ENCODE measurements around the gene AMBP. TPM values are rescaled to one million over a fixed set of nuclear protein-coding genes. Genes with fewer than 3 reads are reported as not detected.

Gene AMBP
- total and polyA plus RNA-seq, 2 of the 13 experiments (the other 11 are each of a cell fraction or from before 2014, with no cell fraction given): 1,510 to 2,580 TPM

DNA sequence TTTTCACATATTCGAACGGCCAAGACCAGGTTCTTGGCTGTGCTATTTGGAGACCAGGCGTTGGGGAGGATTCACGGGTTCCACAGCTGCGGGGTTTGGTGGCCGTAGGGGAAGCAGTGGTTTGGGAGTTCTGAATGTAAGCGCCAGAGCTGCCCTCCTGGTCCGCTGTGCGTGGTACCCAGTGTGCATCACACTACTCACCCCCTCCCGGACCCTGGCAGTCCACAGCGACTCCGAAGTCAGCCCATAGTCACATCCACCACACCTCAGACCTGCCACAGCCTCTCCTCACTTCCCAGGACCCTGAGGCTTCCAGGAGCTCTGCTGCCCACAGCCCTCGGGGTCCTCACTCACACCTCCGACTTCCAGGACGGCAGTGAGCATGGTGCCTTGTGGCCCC lies 26.8 kb downstream of the AMBP start:
- FAIRE-seq (no peak), DNase-seq (ENCODE audit: low spot score) (no peak), ATAC-seq (no peak)
- no peak overlapping the region for H2AFZ ChIP-seq (ENCODE audit: low read length)
- 69% methylated on average over 14 of the region's 15 CpGs for WGBS (ENCODE audit: low lambda C conversion rate)
- no peak overlapping the region for H3K9ac ChIP-seq (ENCODE audit: insufficient read depth, low read depth, low read length)
- H3K36me3 ChIP-seq (replicated peaks in 1 of 2; ENCODE audit: control insufficient read depth in 1 of 2, insufficient read depth in 2 of 2, low read length in 2 of 2): no peaks in the 10 kb centered on the region
- in situ Hi-C loops (cut with HindIII; ENCODE audit: extremely low pct_ligation_motif_present, low pct_unique_long_range_greater_than_20kb) (no loop called here), intact Hi-C loops (cut with micrococcal nuclease; ENCODE audit: unreplicated experiment) (no loop called here)
- no peaks in the 10 kb centered on the region for H4K20me1 ChIP-seq (ENCODE audit: insufficient read depth, low read length)
- BruUV-seq (replicated peaks): no TSS peak
- no peaks in the 10 kb centered on the region for H3K9me3 ChIP-seq (ENCODE audit: low read length)
- ChIA-PET CTCF (ENCODE audit: low intra/inter-chr PET ratio, low total read pairs) (no interaction called here), POLR2A (interaction anchor here (1.0 kb wide), 1 partner anchor 26 kb away, joined by 4 read pairs; the partner anchor contains the start of gene AMBP)
- H3K27ac ChIP-seq (ENCODE audit: extremely low read length, insufficient read depth, low read length): no peak overlapping the region
- H3K79me2 ChIP-seq (ENCODE audit: insufficient read depth, low read length): no peaks in the 10 kb centered on the region
- H3K4me3 ChIP-seq (replicated peaks in 1 of 3; ENCODE audit: insufficient read depth in 1 of 3, low read depth in 2 of 3, low read length in 3 of 3): no peak overlapping the region
- TF ChIP-seq RFX1 (IDR thresholded peaks at IDR 0.05) (no peak), HOXA9 (CRISPR knock-in tag; IDR thresholded peaks at IDR 0.05; ENCODE audit: borderline replicate concordance) (no peak), ZNF761 (CRISPR knock-in tag; conservative IDR thresholded peaks at IDR 0.05) (no peak), ZNF556 (CRISPR knock-in tag; IDR thresholded peaks at IDR 0.05; ENCODE audit: borderline replicate concordance) (no peak)
- TF ChIP-seq, protein P1, sequence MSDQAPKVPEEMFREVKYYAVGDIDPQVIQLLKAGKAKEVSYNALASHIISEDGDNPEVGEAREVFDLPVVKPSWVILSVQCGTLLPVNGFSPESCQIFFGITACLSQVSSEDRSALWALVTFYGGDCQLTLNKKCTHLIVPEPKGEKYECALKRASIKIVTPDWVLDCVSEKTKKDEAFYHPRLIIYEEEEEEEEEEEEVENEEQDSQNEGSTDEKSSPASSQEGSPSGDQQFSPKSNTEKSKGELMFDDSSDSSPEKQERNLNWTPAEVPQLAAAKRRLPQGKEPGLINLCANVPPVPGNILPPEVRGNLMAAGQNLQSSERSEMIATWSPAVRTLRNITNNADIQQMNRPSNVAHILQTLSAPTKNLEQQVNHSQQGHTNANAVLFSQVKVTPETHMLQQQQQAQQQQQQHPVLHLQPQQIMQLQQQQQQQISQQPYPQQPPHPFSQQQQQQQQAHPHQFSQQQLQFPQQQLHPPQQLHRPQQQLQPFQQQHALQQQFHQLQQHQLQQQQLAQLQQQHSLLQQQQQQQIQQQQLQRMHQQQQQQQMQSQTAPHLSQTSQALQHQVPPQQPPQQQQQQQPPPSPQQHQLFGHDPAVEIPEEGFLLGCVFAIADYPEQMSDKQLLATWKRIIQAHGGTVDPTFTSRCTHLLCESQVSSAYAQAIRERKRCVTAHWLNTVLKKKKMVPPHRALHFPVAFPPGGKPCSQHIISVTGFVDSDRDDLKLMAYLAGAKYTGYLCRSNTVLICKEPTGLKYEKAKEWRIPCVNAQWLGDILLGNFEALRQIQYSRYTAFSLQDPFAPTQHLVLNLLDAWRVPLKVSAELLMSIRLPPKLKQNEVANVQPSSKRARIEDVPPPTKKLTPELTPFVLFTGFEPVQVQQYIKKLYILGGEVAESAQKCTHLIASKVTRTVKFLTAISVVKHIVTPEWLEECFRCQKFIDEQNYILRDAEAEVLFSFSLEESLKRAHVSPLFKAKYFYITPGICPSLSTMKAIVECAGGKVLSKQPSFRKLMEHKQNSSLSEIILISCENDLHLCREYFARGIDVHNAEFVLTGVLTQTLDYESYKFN (CRISPR knock-in tag; conservative IDR thresholded peaks at IDR 0.05): no peak
- H3K4me1 ChIP-seq (ENCODE audit: insufficient read depth, low read length): peaks cover 21% of the 10 kb centered on the region
- H3K27me3 ChIP-seq (ENCODE audit: control insufficient read depth in 1 of 2, insufficient read depth in 2 of 2, low read length in 2 of 2): peaks cover 1 to 6% of the 10 kb centered on the region in 2 experiments; a peak in 2 of 5 replicates
- H3K4me2 ChIP-seq (ENCODE audit: low read depth, low read length): no peak overlapping the region
